K562 (cell line): Measurements from ENCODE around the gene FNBP1. TPM values are rescaled to one million over a fixed set of nuclear protein-coding genes. Genes with fewer than 3 reads are reported as not detected.

Source experiments
- ARID2 ChIP-seq: fragments of 450-650 bp; IDR thresholded peaks from 2 replicates; pipeline ENCODE4 v1.6.1; 2017; ENCODE audit warnings: antibody characterized with exemption, mild to moderate bottlenecking
- ATF7 ChIP-seq: fragments of 450-650 bp; IDR thresholded peaks from 2 replicates; pipeline ENCODE4 v1.7.1; 2014; ENCODE audit warnings: mild to moderate bottlenecking, moderate library complexity
- CBFA2T3 ChIP-seq: fragments of 450-650 bp; IDR thresholded peaks from 2 replicates; pipeline ENCODE4 v1.6.1; 2017
- NFYB ChIP-seq: IDR thresholded peaks from 2 replicates; pipeline ENCODE4 v1.6.1; 2011; ENCODE audit warnings: mild to moderate bottlenecking, moderate library complexity; ENCODE audit not compliant: insufficient read length; ENCODE audit errors: extremely low read depth
- SP1 ChIP-seq: sonication (generic); formaldehyde crosslinking; IDR thresholded peaks from 2 replicates; pipeline ENCODE4 v1.8.1; 2022; ENCODE audit warnings: mild to moderate bottlenecking, missing genetic modification reagents
- SPI1 ChIP-seq: IDR thresholded peaks from 2 replicates; pipeline ENCODE4 v1.6.1; 2011; ENCODE audit warnings: low read depth, low read length, control low read depth, borderline replicate concordance
- ZFP30 ChIP-seq: fragments of 250-450 bp; sonication (Bioruptor Pico); IDR thresholded peaks from 2 replicates; pipeline ENCODE4 v1.8.0; 2022; ENCODE audit warnings: moderate library complexity, mild to moderate bottlenecking, inconsistent platforms, borderline replicate concordance
- ZNF77 ChIP-seq: fragments of 250-450 bp; sonication (Bioruptor Pico); IDR thresholded peaks from 2 replicates; pipeline ENCODE4 v1.5.0; 2020
- ZNF785 ChIP-seq: fragments of 250-450 bp; sonication (Bioruptor Pico); IDR thresholded peaks from 2 replicates; pipeline ENCODE4 v1.4.0; 2020; ENCODE audit warnings: mild to moderate bottlenecking
- polyA plus RNA-seq, 8 experiments: library from polyadenylated mRNA; depleted of rRNA in 4 of 8; stranded (reverse) in 5 of 8; unstranded in 3 of 8; fragments of >200 nt; fragmentation: Nextera tagmentation in 2 of 8; fragmentation: Illumina TruSeq in 1 of 8; extraction: Ambion mirVana in 2 of 8; extraction: Trizol in 1 of 8; gene quantifications; 2 replicates each; pipeline versions ENCODE4 v1.2.1 to v1.2.3, GENCODE V29; 2011 to 2014; ENCODE audit warnings: inconsistent platforms in 1 of 8, missing spikeins in 1 of 8
- total RNA-seq, 7 experiments: library from RNA; depleted of rRNA in 6 of 7; stranded (reverse); fragments of >200 nt in 6 of 7; fragmentation: Illumina TruSeq in 2 of 7; extraction: Trizol in 2 of 7; gene quantifications; 2 replicates each; pipeline versions ENCODE4 v1.2.1 to v1.2.3, GENCODE V29; 2011 to 2021; ENCODE audit warnings: low replicate concordance in 1 of 7
- TF ChIP-seq, protein P1 (sequence below): sonication (generic); formaldehyde crosslinking; IDR thresholded peaks from 2 replicates; pipeline ENCODE4 v1.4.0; 2020; ENCODE audit warnings: mild to moderate bottlenecking, missing genetic modification reagents

FNBP1 gene
- total and polyA plus RNA-seq, 9 of the 15 experiments (the other 6 are each of a cell fraction or from before 2014, with no cell fraction given): 1.8 to 14.9 (median 7.6) TPM

DNA sequence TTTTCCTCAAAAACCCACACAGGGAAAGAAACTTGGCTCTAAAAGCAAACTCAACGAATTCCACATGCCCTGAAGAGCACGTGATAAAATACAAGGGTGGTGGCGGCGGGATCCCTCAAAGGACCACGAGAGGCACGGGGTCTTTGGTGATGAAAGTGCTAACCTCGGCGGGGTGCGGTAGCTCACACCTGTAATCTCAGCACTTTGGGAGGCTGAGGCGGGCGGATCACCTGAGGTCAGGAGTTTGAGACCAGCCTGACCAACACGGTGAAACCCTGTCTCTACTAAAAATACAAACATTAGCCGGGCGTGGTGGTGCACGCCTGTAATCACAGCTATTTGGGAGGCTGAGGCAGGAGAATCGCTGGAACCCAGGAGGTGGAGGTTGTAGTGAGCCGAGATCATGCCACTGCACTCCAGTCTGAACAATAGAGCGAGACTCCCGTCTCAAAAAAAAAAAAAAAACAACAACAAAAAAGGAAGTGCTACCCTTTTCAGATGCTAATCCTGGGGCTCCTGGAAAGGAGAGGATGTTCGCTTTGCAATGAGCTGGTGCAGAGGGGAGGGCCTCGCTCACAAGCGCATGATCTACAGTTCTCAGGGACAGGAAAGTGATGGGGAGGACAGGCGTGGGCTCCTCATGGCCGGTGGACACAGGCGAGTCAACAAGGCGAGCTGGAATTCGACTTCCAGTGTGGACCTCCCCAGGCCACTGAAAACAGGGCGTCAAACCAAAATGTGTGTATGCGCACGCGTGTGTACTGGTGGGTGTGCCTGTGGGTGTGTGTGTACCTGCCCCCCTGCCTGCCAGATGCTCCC is 153.7 kb downstream of the FNBP1 start (continued):
- TF ChIP-seq, protein P1, sequence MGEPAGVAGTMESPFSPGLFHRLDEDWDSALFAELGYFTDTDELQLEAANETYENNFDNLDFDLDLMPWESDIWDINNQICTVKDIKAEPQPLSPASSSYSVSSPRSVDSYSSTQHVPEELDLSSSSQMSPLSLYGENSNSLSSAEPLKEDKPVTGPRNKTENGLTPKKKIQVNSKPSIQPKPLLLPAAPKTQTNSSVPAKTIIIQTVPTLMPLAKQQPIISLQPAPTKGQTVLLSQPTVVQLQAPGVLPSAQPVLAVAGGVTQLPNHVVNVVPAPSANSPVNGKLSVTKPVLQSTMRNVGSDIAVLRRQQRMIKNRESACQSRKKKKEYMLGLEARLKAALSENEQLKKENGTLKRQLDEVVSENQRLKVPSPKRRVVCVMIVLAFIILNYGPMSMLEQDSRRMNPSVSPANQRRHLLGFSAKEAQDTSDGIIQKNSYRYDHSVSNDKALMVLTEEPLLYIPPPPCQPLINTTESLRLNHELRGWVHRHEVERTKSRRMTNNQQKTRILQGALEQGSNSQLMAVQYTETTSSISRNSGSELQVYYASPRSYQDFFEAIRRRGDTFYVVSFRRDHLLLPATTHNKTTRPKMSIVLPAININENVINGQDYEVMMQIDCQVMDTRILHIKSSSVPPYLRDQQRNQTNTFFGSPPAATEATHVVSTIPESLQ (CRISPR knock-in tag): no peak
- TF ChIP-seq ZNF77 (no peak), SPI1 (peak; percentile 52; the same call in 1 of the 2 replicates), ATF7 (no peak), ZFP30 (no peak), ARID2 (no peak), SP1 (CRISPR knock-in tag) (no peak), NFYB (no peak), ZNF785 (CRISPR knock-in tag) (no peak), CBFA2T3 (no peak)
